BJ (cell line): ENCODE measurements around the gene TLR2. TPM values are rescaled to one million over a fixed set of nuclear protein-coding genes. Genes with fewer than 3 reads are reported as not detected.

Experiments used
- CTCF ChIA-PET: fragments of 350-600 bp; formaldehyde crosslinking; extraction: SDS; loops from one replicate; lab custom pipeline; 2021; ENCODE audit warnings: antibody characterized with exemption, inconsistent platforms; lab: Yijun Ruan, JAX
- POLR2A ChIA-PET: fragments of 300-600 bp; sonication (Branson Sonifier 250); formaldehyde crosslinking; extraction: SDS; loops from one replicate; lab custom pipeline; 2021; ENCODE audit warnings: antibody characterized with exemption; lab: Charles Lee
- DNase-seq: peaks from one replicate; pipeline ENCODE4 v3.0.0-alpha.2; 2011; ENCODE audit warnings: low read depth
- H3K27me3 ChIP-seq: 2 replicates; pipeline ENCODE4 v1.6.0; 2011; ENCODE audit warnings: low read length; ENCODE audit not compliant: control insufficient read depth, insufficient read depth
- H3K36me3 ChIP-seq: 2 replicates; pipeline ENCODE4 v1.5.1; 2011; ENCODE audit warnings: low read length; ENCODE audit not compliant: control insufficient read depth, insufficient read depth
- H3K4me3 ChIP-seq: 2 replicates; pipeline ENCODE4 v1.5.1; 2011; ENCODE audit warnings: low read depth, mild to moderate bottlenecking, control low read depth, low read length
- CTCF ChIP-seq: IDR thresholded peaks from 2 replicates; pipeline ENCODE4 v1.5.1; 2011; ENCODE audit warnings: low read depth, mild to moderate bottlenecking, control low read depth, inconsistent platforms, low read length, moderate library complexity; ENCODE audit not compliant: insufficient read depth
- polyA plus RNA-seq: library from polyadenylated mRNA; depleted of rRNA; stranded (reverse); fragments of >200 nt; gene quantifications from 2 replicates; pipeline ENCODE4 v1.2.3, GENCODE V29; 2011

TLR2 gene
- polyA plus RNA-seq, 1 experiment, result not detected

GRCh38 chr4:153643406-153644383, 40.4 kb upstream of the TLR2 start:
- ChIA-PET CTCF (interaction anchor here (0.6 to 3.0 kb wide), 16 partner anchors 9 to 499 kb away, joined by 3 to 11 read pairs (median 4); partner anchors contain the start of gene MND1), POLR2A (no interaction called here)
- peak; percentile 9 for DNase-seq

GRCh38 chr4:153645183-153645582, 38.9 kb upstream of the TLR2 start:
- H3K27me3 ChIP-seq, result no peaks in the 10 kb centered on the region
- no peaks in the 10 kb centered on the region for H3K36me3 ChIP-seq
- TF ChIP-seq CTCF, result no peak
- no peak overlapping the region for H3K4me3 ChIP-seq
- ChIA-PET POLR2A (no interaction called here), CTCF (interaction anchor here (1.1 to 3.0 kb wide), 4 partner anchors 104 to 302 kb away, joined by 3 to 11 read pairs (median 8); partner anchors contain the start of gene MND1)
- no peak for DNase-seq

More at GRCh38 chr4:153643406-153644383, 40.4 kb upstream of the TLR2 start:
- H3K27me3 ChIP-seq, result no peaks in the 10 kb centered on the region
- TF ChIP-seq CTCF, result peak; percentile 47
- H3K36me3 ChIP-seq, result no peaks in the 10 kb centered on the region
- no peak overlapping the region for H3K4me3 ChIP-seq

- no peak for TF ChIP-seq CTCF
- ChIA-PET POLR2A (interaction anchor here (0.6 kb wide), 1 partner anchor 883 kb away, joined by 3 read pairs; no protein-coding TSS in a partner anchor), CTCF (no interaction called here)
- no peak for DNase-seq
- Histone ChIP-seq H3K27me3 (no peaks in the 10 kb centered on the region), H3K4me3 (no peak overlapping the region), H3K36me3 (no peaks in the 10 kb centered on the region)
Measured at GRCh38 chr4:153646261-153646660, 37.8 kb upstream of the TLR2 start.

- POLR2A ChIA-PET, result no interaction called here
- CTCF ChIA-PET, result no interaction called here
- Histone ChIP-seq H3K4me3 (no peak overlapping the region), H3K27me3 (no peaks in the 10 kb centered on the region), H3K36me3 (no peaks in the 10 kb centered on the region)
- no peak for TF ChIP-seq CTCF
- no peak for DNase-seq
Measured at GRCh38 chr4:153646978-153647377, 37.1 kb upstream of the TLR2 start.

- no peak for DNase-seq
- no peak for TF ChIP-seq CTCF
- Histone ChIP-seq H3K36me3 (no peaks in the 10 kb centered on the region), H3K4me3 (no peak overlapping the region), H3K27me3 (no peaks in the 10 kb centered on the region)
- ChIA-PET POLR2A (no interaction called here), CTCF (interaction anchor here (1.7 kb wide), 1 partner anchor 14 kb away, joined by 5 read pairs; no protein-coding TSS in a partner anchor)
Measured at GRCh38 chr4:153647975-153648374, 36.1 kb upstream of the TLR2 start.
